Prostate gland (tissue), 2 donors: Measurements from ENCODE around the gene C5orf52. TPM values are rescaled to one million over a fixed set of nuclear protein-coding genes. Genes with fewer than 3 reads are reported as not detected.
"Not testable (repeated sequence)": the region's sequence is repeated elsewhere in the genome, so short reads cannot be mapped to it uniquely, and the experiment has no call there.

Experiments
- DNase-seq: peaks from one replicate; pipeline ENCODE4 v3.0.0-alpha.2; 2019; ENCODE audit warnings: low spot score
- H3K27ac ChIP-seq, 2 donors: fragments of 200-600 bp; sonication (generic); 2 replicates each; pipeline ENCODE4 v1.5.1; 2017 to 2019
- H3K27me3 ChIP-seq: fragments of 200-600 bp; sonication (generic); replicated peaks from 2 replicates; pipeline ENCODE4 v1.5.1; 2019; ENCODE audit not compliant: insufficient read depth
- H3K36me3 ChIP-seq, 2 donors: fragments of 200-600 bp; sonication (generic); 1 replicate in 1 of 2; 2 replicates in 1 of 2; pipeline versions ENCODE4 v1.5.1 to v1.8.1; 2017 to 2019
- H3K4me1 ChIP-seq: fragments of 200-600 bp; sonication (generic); replicated peaks from 2 replicates; pipeline ENCODE4 v1.5.1; 2019
- H3K4me3 ChIP-seq, 2 donors: fragments of 200-600 bp; sonication (generic); 2 replicates each; pipeline ENCODE4 v1.5.1; 2017 to 2019
- H3K9me3 ChIP-seq: fragments of 200-600 bp; sonication (generic); 2 replicates; pipeline ENCODE4 v1.5.1; 2017
- CTCF ChIP-seq, 4 experiments: fragments of 200-600 bp in 2 of 4; fragments of 450-650 bp in 2 of 4; sonication (generic) in 2 of 4; IDR thresholded peaks; 1 replicate in 3 of 4; 2 replicates in 1 of 4; pipeline ENCODE4 v1.5.1; 2016 to 2019; ENCODE audit warnings: antibody characterized with exemption in 4 of 4, mild to moderate bottlenecking in 2 of 4, moderate library complexity in 2 of 4
- POLR2A ChIP-seq: fragments of 450-650 bp; IDR thresholded peaks from one replicate; pipeline ENCODE4 v1.6.1; 2016; ENCODE audit warnings: antibody characterized with exemption, mild to moderate bottlenecking
- POLR2AphosphoS5 ChIP-seq: sonication (generic); formaldehyde crosslinking; IDR thresholded peaks from one replicate; pipeline ENCODE4 v1.6.1; 2017; ENCODE audit warnings: antibody characterized with exemption
- WGBS: methylation state at CpG from one replicate; pipeline ENCODE4 v1.1.5; 2018; 5-methylcytosine and 5-hydroxymethylcytosine counted together
- intact Hi-C: fragments of 100-400 bp; cut with DNase I; formaldehyde crosslinking; loops from one replicate; pipeline ENCODE4 v1.14.2; 2022
- total RNA-seq, 2 donors: library from RNA; depleted of rRNA; stranded (reverse); fragments of >200 nt; gene quantifications; one replicate each; pipeline ENCODE4 v1.1.0, GENCODE V29; 2016

Gene C5orf52
- total RNA-seq, 2 donors from 2014 or later: 5.9 TPM; not detected in 1

GRCh38 chr5:157687198-157687554 lies 15.8 kb downstream of the C5orf52 start:
- TF ChIP-seq POLR2A (no peak), CTCF (IDR thresholded peaks at IDR 0.05) (no peak), POLR2AphosphoS5 (no peak)
- Histone ChIP-seq H3K4me3 (no peak overlapping the region), H3K36me3 (no peaks in the 10 kb centered on the region), H3K27ac (no peak overlapping the region), H3K9me3 (no peaks in the 10 kb centered on the region), H3K4me1 (no peaks in the 10 kb centered on the region), H3K27me3 (no peaks in the 10 kb centered on the region)
- intact Hi-C loops: no loop called here
- WGBS: 57% methylated on average over 1 of the region's 1 CpG
- no peak for DNase-seq

GRCh38 chr5:157689942-157690689 lies 18.8 kb downstream of the C5orf52 start:
- intact Hi-C loops: no loop called here

GRCh38 chr5:157690690-157691433 lies 19.5 kb downstream of the C5orf52 start:
- no peaks in the 10 kb centered on the region for H3K36me3 ChIP-seq
- no peaks in the 10 kb centered on the region for H3K27me3 ChIP-seq
- no peaks in the 10 kb centered on the region for H3K9me3 ChIP-seq
- no peak for DNase-seq
- TF ChIP-seq POLR2A (no peak), CTCF (IDR thresholded peaks at IDR 0.05) (no peak), POLR2AphosphoS5 (no peak)
- intact Hi-C loops: no loop called here
- 71% methylated on average over 49 of the region's 53 CpGs for WGBS
- H3K27ac ChIP-seq: no peak overlapping the region
- no peak overlapping the region for H3K4me3 ChIP-seq
- H3K4me1 ChIP-seq: no peaks in the 10 kb centered on the region

More at GRCh38 chr5:157689942-157690689, 18.8 kb downstream of the C5orf52 start:
- H3K4me3 ChIP-seq: no peak overlapping the region
- H3K27me3 ChIP-seq: no peaks in the 10 kb centered on the region
- no peaks in the 10 kb centered on the region for H3K36me3 ChIP-seq
- WGBS: 76% methylated on average over 48 of the region's 52 CpGs
- no peaks in the 10 kb centered on the region for H3K4me1 ChIP-seq
- TF ChIP-seq POLR2A (no peak), CTCF (IDR thresholded peaks at IDR 0.05) (no peak), POLR2AphosphoS5 (no peak)
- no peak overlapping the region for H3K27ac ChIP-seq
- no peak for DNase-seq
- no peaks in the 10 kb centered on the region for H3K9me3 ChIP-seq

- H3K4me1 ChIP-seq, intact Hi-C loops, H3K27ac ChIP-seq, DNase-seq, H3K4me3 ChIP-seq, H3K27me3 ChIP-seq, H3K36me3 ChIP-seq, H3K9me3 ChIP-seq: not testable (repeated sequence)
- WGBS: 89% methylated on average over 25 of the region's 25 CpGs
Observed at GRCh38 chr5:157693816-157694215, 22.5 kb downstream of the C5orf52 start.

GRCh38 chr5:157696154-157696553 lies 24.8 kb downstream of the C5orf52 start:
- H3K27me3 ChIP-seq, H3K4me3 ChIP-seq, H3K27ac ChIP-seq, H3K36me3 ChIP-seq, DNase-seq, intact Hi-C loops, H3K4me1 ChIP-seq, H3K9me3 ChIP-seq: not testable (repeated sequence)
- 96% methylated on average over 3 of the region's 3 CpGs for WGBS

- H3K9me3 ChIP-seq, intact Hi-C loops, H3K36me3 ChIP-seq, H3K4me3 ChIP-seq, H3K27me3 ChIP-seq, H3K4me1 ChIP-seq, H3K27ac ChIP-seq, DNase-seq: not testable (repeated sequence)
- WGBS: 93% methylated on average over 4 of the region's 4 CpGs
Observed at GRCh38 chr5:157698674-157699073, 27.3 kb downstream of the C5orf52 start.
